Fibroblast of lung (primary cell): ENCODE measurements around the gene PRRG2. TPM values are rescaled to one million over a fixed set of nuclear protein-coding genes. Genes with fewer than 3 reads are reported as not detected.

Source experiments
- DNase-seq, 2 donors: peaks; one replicate each; pipeline versions ENCODE4 v3.0.0 to v3.0.0-alpha.2; 2010; ENCODE audit warnings: low read depth in 2 of 2
- H2AFZ ChIP-seq: 2 replicates; pipeline ENCODE4 v1.5.1; 2012; ENCODE audit warnings: low read length, control low read depth, inconsistent platforms
- H3K27ac ChIP-seq: 2 replicates; pipeline ENCODE4 v1.5.1; 2011; ENCODE audit warnings: low read length, control low read depth; ENCODE audit not compliant: insufficient read depth
- H3K27me3 ChIP-seq: 2 replicates; pipeline ENCODE4 v1.5.1; 2011; ENCODE audit warnings: mild to moderate bottlenecking, low read length; ENCODE audit not compliant: control insufficient read depth, insufficient read depth
- H3K36me3 ChIP-seq: 2 replicates; pipeline ENCODE4 v1.5.1; 2011; ENCODE audit warnings: low read length; ENCODE audit not compliant: control insufficient read depth, insufficient read depth
- H3K4me1 ChIP-seq: 2 replicates; pipeline ENCODE4 v1.5.1; 2011; ENCODE audit warnings: low read length; ENCODE audit not compliant: control insufficient read depth, insufficient read depth; ENCODE audit errors: extremely low read depth
- H3K4me2 ChIP-seq: 2 replicates; pipeline ENCODE4 v1.5.1; 2011; ENCODE audit warnings: low read length, control low read depth; ENCODE audit not compliant: insufficient read depth; ENCODE audit errors: extremely low read depth
- H3K4me3 ChIP-seq, 4 experiments: fragments of 200-600 bp in 1 of 4; sonication (generic) in 1 of 4; replicated peaks in 1 of 4; 2 replicates each; pipeline ENCODE4 v1.5.1; 2011 to 2016; ENCODE audit warnings: low read length in 4 of 4, low read depth in 3 of 4, mild to moderate bottlenecking in 3 of 4, control low read depth in 2 of 4, inconsistent platforms in 1 of 4, mixed read lengths in 1 of 4; ENCODE audit not compliant: insufficient read depth in 1 of 4; ENCODE audit errors: control extremely low read depth in 1 of 4
- H3K79me2 ChIP-seq: 2 replicates; pipeline ENCODE4 v1.5.1; 2012; ENCODE audit warnings: mild to moderate bottlenecking, low read length, inconsistent platforms; ENCODE audit not compliant: control insufficient read depth, insufficient read depth
- H3K9ac ChIP-seq: 2 replicates; pipeline ENCODE4 v1.5.1; 2011; ENCODE audit warnings: mild to moderate bottlenecking, low read length, control low read depth; ENCODE audit not compliant: insufficient read depth
- H3K9me3 ChIP-seq: 2 replicates; pipeline ENCODE4 v1.5.1; 2012; ENCODE audit warnings: low read depth, low read length; ENCODE audit not compliant: control insufficient read depth, insufficient read depth
- H4K20me1 ChIP-seq: 2 replicates; pipeline ENCODE4 v1.5.1; 2011; ENCODE audit warnings: low read length; ENCODE audit not compliant: control insufficient read depth, insufficient read depth; ENCODE audit errors: extremely low read depth
- CTCF ChIP-seq, 2 donors: IDR thresholded peaks in 1 of 2; conservative IDR thresholded peaks in 1 of 2; 1 replicate in 1 of 2; 2 replicates in 1 of 2; pipeline ENCODE4 v1.5.1; 2011 to 2012; ENCODE audit warnings: low read length in 2 of 2, control low read depth in 1 of 2, inconsistent platforms in 1 of 2, low read depth in 1 of 2, mild to moderate bottlenecking in 1 of 2
- EZH2 ChIP-seq: IDR thresholded peaks from 2 replicates; pipeline ENCODE4 v1.5.1; 2012; ENCODE audit warnings: low read length, control low read depth, mild to moderate bottlenecking; ENCODE audit errors: missing control alignments
- polyA plus RNA-seq, 2 donors: library from polyadenylated mRNA; depleted of rRNA in 1 of 2; stranded (reverse) in 1 of 2; unstranded in 1 of 2; fragments of >200 nt; gene quantifications; 2 replicates each; pipeline ENCODE4 v1.2.1, GENCODE V29; 2011 to 2012; ENCODE audit warnings: missing spikeins in 1 of 2
- total RNA-seq: library from RNA; depleted of rRNA; stranded (reverse); fragments of >200 nt; gene quantifications from 2 replicates; pipeline ENCODE4 v1.2.1, GENCODE V29; 2014

The PRRG2 gene
- total and polyA plus RNA-seq, 2 donors (not counting 1 experiment from before 2014, with no cell fraction given), result 0.17 TPM; not detected in 1

- Histone ChIP-seq H3K36me3 (peaks cover 2% of the 10 kb centered on the region), H3K27me3 (no peaks in the 10 kb centered on the region), H3K4me1 (peaks cover 7% of the 10 kb centered on the region), H3K79me2 (peaks cover 33% of the 10 kb centered on the region), H3K4me2 (peak within 1 kb of the TSS; percentile 96), H3K4me3 (peak within 1 kb of the TSS; percentile 60 to 90 (median 73)), H4K20me1 (no peaks in the 10 kb centered on the region), H2AFZ (no peak within 1 kb of the TSS), H3K9ac (peak within 1 kb of the TSS; percentile 75), H3K27ac (peak within 1 kb of the TSS; percentile 97), H3K9me3 (no peaks in the 10 kb centered on the region)
- DNase-seq, result peak; percentile 100
- no peak for TF ChIP-seq EZH2
- TF ChIP-seq CTCF (conservative IDR thresholded peaks at IDR 0.05 in 1 of 2, IDR thresholded peaks at IDR 0.05 in 1 of 2; ENCODE audit: low read depth in 1 of 2, low read length in 2 of 2), result no peak
Measured at GRCh38 chr19:49640113-49640898, 59.2 kb downstream of the PRRG2 start, which contains the start of gene RRAS. Gene RRAS (minus strand): TSS chr19:49640143. CDS start chr19:49640098, 45 bp downstream.

Other genes starting within 250 kb of the PRRG2 start
- not detected in 2 replicates for gene CD37, start 245.9 kb upstream of the PRRG2 start, total RNA-seq
- not detected in 2 replicates for gene CD37, start 245.9 kb upstream of the PRRG2 start, polyA plus RNA-seq
- 19.2 and 24.1 TPM in 2 replicates for gene TEAD2, start 218.9 kb upstream of the PRRG2 start, total RNA-seq
- 22.0 and 22.7 TPM in 2 replicates for gene TEAD2, start 218.9 kb upstream of the PRRG2 start, polyA plus RNA-seq
- gene DKKL1, start 217.4 kb upstream of the PRRG2 start, total RNA-seq, result 0.26 TPM in 1 of 2 replicates, not detected in the other
- 0.15 and 0.19 TPM in 2 replicates for gene DKKL1, start 217.4 kb upstream of the PRRG2 start, polyA plus RNA-seq
- gene KASH5, start 193.1 kb upstream of the PRRG2 start, total RNA-seq, result not detected in 2 replicates
- not detected in 2 replicates for gene KASH5, start 193.1 kb upstream of the PRRG2 start, polyA plus RNA-seq
- not detected in 2 replicates for gene PTH2, start 157.9 kb upstream of the PRRG2 start, total RNA-seq
- not detected in 2 replicates for gene PTH2, start 157.9 kb upstream of the PRRG2 start, polyA plus RNA-seq
- not detected in 2 replicates for gene GFY, start 155.9 kb upstream of the PRRG2 start, total RNA-seq
- gene GFY, start 155.9 kb upstream of the PRRG2 start, polyA plus RNA-seq, result not detected in 2 replicates
- 0.33 TPM in 1 of 2 replicates, not detected in the other for gene SLC17A7, start 139.8 kb upstream of the PRRG2 start, total RNA-seq
- 0.06 and 0.08 TPM in 2 replicates for gene SLC17A7, start 139.8 kb upstream of the PRRG2 start, polyA plus RNA-seq
- 94.5 and 110 TPM in 2 replicates for gene PIH1D1, start 129.5 kb upstream of the PRRG2 start, total RNA-seq
- gene PIH1D1, start 129.5 kb upstream of the PRRG2 start, polyA plus RNA-seq, result 42.5 and 53.8 TPM in 2 replicates
- 13.9 and 24.9 TPM in 2 replicates for gene ALDH16A1, start 128.1 kb upstream of the PRRG2 start, total RNA-seq
- 2.4 and 4.3 TPM in 2 replicates for gene ALDH16A1, start 128.1 kb upstream of the PRRG2 start, polyA plus RNA-seq
- 3.3 and 4.5 TPM in 2 replicates for gene FLT3LG, start 107.1 kb upstream of the PRRG2 start, total RNA-seq
- gene FLT3LG, start 107.1 kb upstream of the PRRG2 start, polyA plus RNA-seq, result 4.3 and 4.4 TPM in 2 replicates
- 3,385 and 5,250 TPM in 2 replicates for gene RPL13A, start 93.7 kb upstream of the PRRG2 start, total RNA-seq
- gene RPL13A, start 93.7 kb upstream of the PRRG2 start, polyA plus RNA-seq, result 1,345 and 1,418 TPM in 2 replicates
- 2,501 and 4,026 TPM in 2 replicates for gene RPS11, start 84.9 kb upstream of the PRRG2 start, total RNA-seq
- 3,448 and 3,634 TPM in 2 replicates for gene RPS11, start 84.9 kb upstream of the PRRG2 start, polyA plus RNA-seq
- 59.0 and 90.1 TPM in 2 replicates for gene FCGRT, start 68.7 kb upstream of the PRRG2 start, total RNA-seq
- gene FCGRT, start 68.7 kb upstream of the PRRG2 start, polyA plus RNA-seq, result 30.9 and 31.4 TPM in 2 replicates
- gene RCN3, start 53.3 kb upstream of the PRRG2 start, total RNA-seq, result 87.8 and 162 TPM in 2 replicates
- 18.8 and 19.8 TPM in 2 replicates for gene RCN3, start 53.3 kb upstream of the PRRG2 start, polyA plus RNA-seq
- gene NOSIP, start 760 bp upstream of the PRRG2 start, total RNA-seq, result 67.9 and 72.9 TPM in 2 replicates
- gene NOSIP, start 760 bp upstream of the PRRG2 start, polyA plus RNA-seq, result 41.2 and 53.5 TPM in 2 replicates
- gene PRR12, start 9.9 kb downstream of the PRRG2 start, total RNA-seq, result 1.0 and 2.1 TPM in 2 replicates
- gene PRR12, start 9.9 kb downstream of the PRRG2 start, polyA plus RNA-seq, result 0.40 and 0.69 TPM in 2 replicates
- 34.2 and 60.1 TPM in 2 replicates for gene RRAS, start 58.8 kb downstream of the PRRG2 start, total RNA-seq
- 92.6 and 129 TPM in 2 replicates for gene RRAS, start 58.8 kb downstream of the PRRG2 start, polyA plus RNA-seq
- gene SCAF1, start 60.9 kb downstream of the PRRG2 start, total RNA-seq, result 7.4 and 11.9 TPM in 2 replicates
- gene SCAF1, start 60.9 kb downstream of the PRRG2 start, polyA plus RNA-seq, result 8.7 and 15.5 TPM in 2 replicates
- 55.2 and 61.1 TPM in 2 replicates for gene IRF3, start 84.5 kb downstream of the PRRG2 start, total RNA-seq
- gene IRF3, start 84.5 kb downstream of the PRRG2 start, polyA plus RNA-seq, result 22.0 TPM in 2 replicates
- gene BCL2L12, start 84.6 kb downstream of the PRRG2 start, total RNA-seq, result 2.6 and 4.8 TPM in 2 replicates
- gene BCL2L12, start 84.6 kb downstream of the PRRG2 start, polyA plus RNA-seq, result 5.0 and 9.8 TPM in 2 replicates
- 261 and 298 TPM in 2 replicates for gene PRMT1, start 96.0 kb downstream of the PRRG2 start, total RNA-seq
- gene PRMT1, start 96.0 kb downstream of the PRRG2 start, polyA plus RNA-seq, result 184 and 288 TPM in 2 replicates
- gene ADM5, start 108.3 kb downstream of the PRRG2 start, total RNA-seq, result 0.26 and 0.33 TPM in 2 replicates
- gene ADM5, start 108.3 kb downstream of the PRRG2 start, polyA plus RNA-seq, result 0.06 and 0.15 TPM in 2 replicates
- gene CPT1C, start 109.8 kb downstream of the PRRG2 start, total RNA-seq, result 18.0 and 31.2 TPM in 2 replicates
- 20.0 and 24.0 TPM in 2 replicates for gene CPT1C, start 109.8 kb downstream of the PRRG2 start, polyA plus RNA-seq
- gene TSKS, start 182.0 kb downstream of the PRRG2 start, total RNA-seq, result 0.26 TPM in 1 of 2 replicates, not detected in the other
- 0.07 TPM in 1 of 2 replicates, not detected in the other for gene TSKS, start 182.0 kb downstream of the PRRG2 start, polyA plus RNA-seq
- 53.4 and 95.0 TPM in 2 replicates for gene AP2A1, start 185.7 kb downstream of the PRRG2 start, total RNA-seq
- 64.2 and 75.9 TPM in 2 replicates for gene AP2A1, start 185.7 kb downstream of the PRRG2 start, polyA plus RNA-seq
- gene FUZ, start 232.0 kb downstream of the PRRG2 start, total RNA-seq, result 32.9 and 34.3 TPM in 2 replicates
- 8.4 and 11.4 TPM in 2 replicates for gene FUZ, start 232.0 kb downstream of the PRRG2 start, polyA plus RNA-seq
- 10.0 and 11.2 TPM in 2 replicates for gene MED25, start 237.0 kb downstream of the PRRG2 start, total RNA-seq
- gene MED25, start 237.0 kb downstream of the PRRG2 start, polyA plus RNA-seq, result 20.2 and 28.6 TPM in 2 replicates